Cerebellar cortex (tissue), 1 donor: ENCODE results near the gene TMEM95.

Source experiments
- DNase-seq: peaks from one replicate; pipeline ENCODE4 v3.0.0-alpha.2; 2015; ENCODE audit warnings: low spot score

TMEM95 gene

GRCh38 chr17:7374353-7374752, 19.4 kb downstream of the TMEM95 start:
- no peak for DNase-seq

GRCh38 chr17:7379134-7379533, 24.2 kb downstream of the TMEM95 start:
- DNase-seq = no peak

GRCh38 chr17:7380321-7380720, 25.4 kb downstream of the TMEM95 start:
- peak; percentile 47 for DNase-seq

- peak; percentile 55 for DNase-seq
These were observed 26.1 kb downstream of the TMEM95 start, which contains the start of gene TNK1 for GRCh38 chr17:7380855-7381683. Gene TNK1, plus strand, starts transcription at chr17:7381089. Its CDS starts 1,838 bp downstream, at chr17:7382927.

- no peak for DNase-seq
These were observed 27.9 kb downstream of the TMEM95 start for GRCh38 chr17:7382901-7383300.

- no peak for DNase-seq
These were observed 28.4 kb downstream of the TMEM95 start for GRCh38 chr17:7383371-7383741.

- DNase-seq = peak; percentile 70
These were observed 29.0 kb downstream of the TMEM95 start for GRCh38 chr17:7383742-7384488.

GRCh38 chr17:7384489-7385081, 29.6 kb downstream of the TMEM95 start:
- DNase-seq = no peak

GRCh38 chr17:7388856-7389255, 33.9 kb downstream of the TMEM95 start:
- DNase-seq = no peak

GRCh38 chr17:7389924-7390910, 35.3 kb downstream of the TMEM95 start:
- DNase-seq = no peak

- no peak for DNase-seq
These were observed 36.4 kb downstream of the TMEM95 start for GRCh38 chr17:7391307-7391706.

- no peak for DNase-seq
These were observed 38.0 kb downstream of the TMEM95 start for GRCh38 chr17:7392696-7393612.

GRCh38 chr17:7393613-7394451, 38.9 kb downstream of the TMEM95 start:
- no peak for DNase-seq

- DNase-seq = peak; percentile 82
These were observed 39.7 kb downstream of the TMEM95 start, which contains the start of gene PLSCR3 for GRCh38 chr17:7394452-7395191. Gene PLSCR3, minus strand, starts transcription at chr17:7394525. Its CDS starts 415 bp downstream, at chr17:7394110.

- no peak for DNase-seq
These were observed 41.2 kb downstream of the TMEM95 start for GRCh38 chr17:7396147-7396546.

GRCh38 chr17:7398612-7399011, 43.7 kb downstream of the TMEM95 start:
- no peak for DNase-seq

- no peak for DNase-seq
These were observed 48.2 kb downstream of the TMEM95 start for GRCh38 chr17:7403043-7403726.

GRCh38 chr17:7403727-7403976, 48.7 kb downstream of the TMEM95 start:
- DNase-seq = no peak
